T-helper 22 cell (primary cell): ENCODE measurements around the gene ILDR1.

ENCODE experiments used
- DNase-seq: peaks from one replicate; pipeline ENCODE4 v3.0.0-alpha.2; 2020; ENCODE audit warnings: low read depth

ILDR1 gene

DNA sequence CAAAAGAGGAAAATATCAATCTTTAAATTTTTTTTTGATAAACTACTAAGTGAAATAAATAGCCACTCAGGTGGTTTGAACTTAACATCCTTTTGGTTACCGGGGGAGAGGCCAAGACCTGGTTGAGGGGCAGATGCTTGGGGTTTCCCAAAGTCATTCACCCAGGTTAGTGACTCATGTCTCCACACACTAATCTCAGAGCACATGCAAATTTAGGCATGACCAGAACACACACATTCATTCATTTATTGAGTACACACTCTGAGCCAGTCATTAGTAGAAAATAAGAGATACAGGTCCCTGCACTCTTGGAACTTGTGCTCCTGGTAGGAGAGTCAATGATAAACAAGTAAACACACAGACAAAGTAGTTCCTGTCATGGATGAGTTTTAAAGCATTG is 7.3 kb downstream of the ILDR1 start:
- no peak for DNase-seq

DNA sequence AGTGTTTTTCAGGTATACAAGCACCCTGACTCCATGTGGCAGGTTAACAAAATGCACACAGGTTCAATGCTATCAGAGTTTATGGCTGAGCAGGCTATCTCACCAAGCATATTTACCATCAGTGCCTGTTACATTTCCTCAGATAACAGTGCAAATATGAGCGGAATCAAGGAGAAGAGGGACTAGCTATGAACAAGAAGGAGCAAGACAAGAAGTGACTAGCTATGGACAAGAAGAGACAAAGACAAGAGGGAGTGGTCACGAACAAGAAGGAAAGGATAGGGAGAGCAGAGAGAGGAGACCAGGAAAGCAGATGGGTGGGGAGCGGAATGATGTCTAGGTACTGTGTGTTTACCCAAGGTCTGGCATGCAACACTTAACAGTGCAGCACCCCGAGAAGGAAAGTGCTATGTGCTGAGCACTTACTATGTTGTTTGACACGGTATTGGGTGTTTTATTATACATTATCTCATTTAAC is 8.6 kb downstream of the ILDR1 start:
- DNase-seq: no peak

GRCh38 chr3:122012821-122013220 is 9.2 kb downstream of the ILDR1 start:
- no peak for DNase-seq

GRCh38 chr3:122011396-122011795 is 10.7 kb downstream of the ILDR1 start:
- DNase-seq: no peak

- no peak for DNase-seq
Observed at GRCh38 chr3:122010506-122010905, 11.5 kb downstream of the ILDR1 start.

GRCh38 chr3:122008166-122008565 is 13.9 kb downstream of the ILDR1 start:
- DNase-seq: no peak

GRCh38 chr3:122006267-122006666 is 15.8 kb downstream of the ILDR1 start:
- DNase-seq: no peak

- no peak for DNase-seq
Observed at GRCh38 chr3:122004991-122005565, 17.0 kb downstream of the ILDR1 start.

- no peak for DNase-seq
Observed at GRCh38 chr3:122004107-122004506, 17.9 kb downstream of the ILDR1 start.

DNA sequence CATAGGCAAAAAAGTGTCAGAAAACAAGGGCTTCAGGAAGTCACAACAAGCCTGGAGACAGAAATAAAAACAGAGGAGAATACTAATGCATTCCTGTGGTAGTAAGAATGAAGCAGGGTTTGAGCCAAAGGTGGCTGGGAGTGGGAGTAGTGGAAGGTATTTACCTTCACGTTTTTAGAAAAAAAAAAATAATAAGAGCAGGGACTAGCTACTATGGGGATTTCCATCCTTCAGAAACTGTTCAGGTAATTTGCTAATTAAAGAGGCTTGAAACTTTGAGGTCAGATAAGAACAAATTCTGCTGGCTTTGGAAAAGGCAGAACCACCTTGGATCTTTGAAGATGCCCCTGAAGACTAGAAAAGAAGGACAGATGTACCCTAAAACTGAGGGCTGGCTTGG is 18.4 kb downstream of the ILDR1 start:
- DNase-seq: no peak

- DNase-seq: no peak
Observed at GRCh38 chr3:122003112-122003511, 18.9 kb downstream of the ILDR1 start.

DNA sequence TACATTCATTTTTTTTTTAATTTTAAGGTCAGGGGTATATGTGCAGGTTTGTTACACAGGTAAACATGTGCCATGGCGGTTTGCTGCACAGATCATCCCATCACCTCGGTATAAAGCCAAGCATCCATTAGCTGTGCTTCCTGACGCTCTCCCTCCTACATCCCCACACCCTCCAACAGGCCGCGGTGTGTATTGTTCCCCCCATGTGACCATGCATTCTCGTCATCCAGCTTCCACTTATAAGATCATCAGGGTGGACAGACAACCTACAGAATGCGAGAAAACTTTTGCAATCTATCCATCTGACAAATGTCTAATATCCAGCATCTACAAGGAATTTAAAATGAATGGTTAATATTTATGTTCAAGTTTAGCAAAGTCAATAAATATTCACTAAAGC is 19.4 kb downstream of the ILDR1 start:
- no peak for DNase-seq

DNA sequence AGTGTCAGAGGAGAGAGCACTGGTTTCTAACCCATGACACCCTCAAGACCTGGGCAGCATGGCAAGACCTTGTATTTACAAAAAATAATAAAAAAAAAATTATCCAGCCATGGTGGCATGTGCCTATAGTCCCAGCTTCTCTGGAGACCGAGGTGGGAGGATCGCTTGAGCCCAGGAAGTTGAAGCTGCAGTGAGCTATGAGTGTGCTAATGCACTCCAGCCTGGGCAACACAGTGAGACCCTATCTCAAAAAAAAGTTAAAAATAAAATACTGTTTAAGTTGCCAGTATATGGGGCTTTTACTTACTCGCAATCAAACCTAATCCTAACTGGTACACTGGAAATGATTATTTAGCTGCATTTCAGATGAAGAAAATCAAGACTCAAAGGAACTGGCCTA is 20.2 kb downstream of the ILDR1 start:
- DNase-seq: no peak

GRCh38 chr3:122000936-122001605 is 21.0 kb downstream of the ILDR1 start:
- no peak for DNase-seq

GRCh38 chr3:121999931-122000330 is 22.1 kb downstream of the ILDR1 start:
- no peak for DNase-seq

- DNase-seq: no peak
Observed at GRCh38 chr3:121998611-121999473, 23.2 kb downstream of the ILDR1 start.

GRCh38 chr3:121998030-121998580 is 23.9 kb downstream of the ILDR1 start:
- no peak for DNase-seq

DNA sequence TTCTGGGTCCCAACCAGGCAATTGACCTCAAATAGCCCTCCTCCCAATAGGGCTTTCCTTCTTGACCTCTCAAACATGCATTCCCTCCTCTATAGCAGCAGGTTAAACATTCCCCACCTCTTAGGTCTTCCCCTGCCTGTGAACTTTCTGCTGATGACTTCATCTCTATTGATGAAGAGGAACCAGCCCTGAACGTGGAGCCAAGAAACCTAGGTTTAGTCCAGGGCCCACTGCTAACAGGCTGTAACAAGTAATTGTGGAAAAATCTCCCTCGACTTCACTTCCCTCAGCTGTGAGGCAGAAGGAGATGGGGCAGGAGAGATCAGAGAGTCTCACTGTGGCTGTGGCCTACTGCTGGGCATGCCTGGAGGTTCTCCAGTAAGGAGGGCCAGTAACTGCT is 24.7 kb downstream of the ILDR1 start:
- DNase-seq: no peak

- DNase-seq: no peak
Observed at GRCh38 chr3:121996441-121996840, 25.6 kb downstream of the ILDR1 start.

DNA sequence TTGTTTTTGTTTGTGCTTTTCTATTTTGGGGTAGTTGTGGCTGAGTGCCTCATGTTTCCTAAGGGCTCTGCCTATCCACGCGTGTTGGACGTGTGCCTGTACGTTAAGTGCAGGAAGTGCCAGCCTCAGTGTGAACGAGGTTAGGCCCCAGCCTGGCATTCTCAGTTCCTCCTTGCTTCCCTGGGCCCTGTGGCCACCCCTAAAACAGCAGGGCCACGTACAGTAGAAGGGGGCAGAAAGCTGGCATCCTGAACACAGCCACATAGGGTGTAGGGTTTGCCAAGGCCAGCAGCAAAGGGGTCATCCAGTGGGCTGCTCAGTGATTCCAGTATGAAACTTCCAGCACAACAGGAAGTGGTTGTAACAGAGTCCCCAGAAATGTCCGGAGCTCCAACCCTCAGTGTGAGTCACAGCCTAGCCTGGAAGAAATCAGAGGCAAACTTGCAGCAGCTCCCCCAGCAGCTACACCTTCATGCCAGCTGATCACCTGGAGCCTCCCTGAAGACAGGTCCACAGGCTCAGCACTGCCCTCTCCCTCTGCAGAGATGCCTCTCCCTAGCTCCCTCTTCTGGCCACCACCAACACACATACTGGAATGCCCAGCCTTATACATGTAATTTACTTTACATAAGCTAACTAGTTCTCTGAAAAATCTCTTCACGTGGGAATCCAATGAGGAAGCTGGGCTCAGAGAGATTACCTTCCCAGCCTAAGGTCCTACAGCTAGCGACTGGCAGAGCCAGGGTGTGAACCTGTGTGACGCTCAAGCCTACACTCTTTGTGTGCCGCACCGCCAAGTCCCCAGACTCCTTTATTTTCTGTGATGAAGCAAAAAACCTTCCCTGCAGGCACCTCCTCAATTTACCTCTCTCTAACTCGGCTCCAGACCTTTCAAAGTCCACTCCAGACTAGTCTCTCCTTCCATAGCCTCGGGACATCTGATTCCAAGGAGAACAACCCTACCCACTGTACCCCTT is 26.6 kb downstream of the ILDR1 start:
- no peak for DNase-seq

- DNase-seq: no peak
Observed at GRCh38 chr3:121994551-121994950, 27.5 kb downstream of the ILDR1 start.
